Measurements from ENCODE around the gene KCTD1. TPM values are rescaled to one million over a fixed set of nuclear protein-coding genes. Genes with fewer than 3 reads are reported as not detected.
A peak's percentile ranks its signal among the peaks of the same experiment; 100 is the strongest.

The KCTD1 gene
- polyA plus RNA-seq, 3 donors = 0.40 TPM; not detected in 2

GRCh38 chr18:26436176-26437051, 111.9 kb downstream of the KCTD1 start:
- H2AFZ ChIP-seq (ENCODE audit: insufficient read depth, low read depth, low read length, poor library complexity, severe bottlenecking) = no peak overlapping the region
- DNase-seq = no peak
- Mint-ChIP-seq H3K36me3 (no peaks in the 10 kb centered on the region), H3K9me3 (peaks cover 0 to 6% (median 0%) of the 10 kb centered on the region in 7 donors), H3K27ac (peak overlapping the region in 1 of 7 donors; percentile 24), H3K27me3 (ENCODE audit: low read depth in 3 of 3) (peaks cover 3 to 7% (median 4%) of the 10 kb centered on the region in 3 donors), H3K4me1 (no peaks in the 10 kb centered on the region), H3K4me3 (no peak overlapping the region)
- H3K9ac ChIP-seq (ENCODE audit: insufficient read depth, low read length, poor library complexity, severe bottlenecking) = no peak overlapping the region
- no peaks in the 10 kb centered on the region for H3K79me2 ChIP-seq (ENCODE audit: insufficient read depth, low read length)
- H3K4me2 ChIP-seq (replicated peaks; ENCODE audit: extremely low read depth, low read length, poor library complexity, severe bottlenecking) = no peak overlapping the region
- no peak overlapping the region for H3K27ac ChIP-seq (ENCODE audit: low read depth in 1 of 2, low read length in 2 of 2)
- intact Hi-C loops (cut with micrococcal nuclease) = no loop called here
- no peaks in the 10 kb centered on the region for H3K4me1 ChIP-seq (ENCODE audit: control insufficient read depth in 1 of 2, insufficient read depth in 2 of 2, low read length in 2 of 2)
- no peaks in the 10 kb centered on the region for H3K9me3 ChIP-seq (replicated peaks in 1 of 2; ENCODE audit: control insufficient read depth in 1 of 2, insufficient read depth in 1 of 2, low read length in 2 of 2)
- H4K20me1 ChIP-seq (ENCODE audit: insufficient read depth, low read length) = no peaks in the 10 kb centered on the region
- H3K4me3 ChIP-seq (replicated peaks in 1 of 3; ENCODE audit: low read depth in 2 of 3, low read length in 3 of 3) = no peak overlapping the region
- TF ChIP-seq CTCF (IDR thresholded peaks at IDR 0.05) = no peak
- 87% methylated on average over 9 of the region's 11 CpGs for WGBS (ENCODE audit: insufficient coverage)
- H3K36me3 ChIP-seq (replicated peaks in 1 of 2; ENCODE audit: control insufficient read depth in 1 of 2, insufficient read depth in 2 of 2, low read length in 2 of 2) = no peaks in the 10 kb centered on the region
- H3K27me3 ChIP-seq (ENCODE audit: control insufficient read depth in 2 of 2, insufficient read depth in 2 of 2, low read length in 2 of 2) = no peaks in the 10 kb centered on the region

GRCh38 chr18:26435415-26436095, 112.8 kb downstream of the KCTD1 start:
- no peak for DNase-seq
- Histone ChIP-seq H3K27ac (ENCODE audit: low read depth in 1 of 2, low read length in 2 of 2) (no peak overlapping the region), H4K20me1 (ENCODE audit: insufficient read depth, low read length) (no peaks in the 10 kb centered on the region), H3K4me3 (replicated peaks in 1 of 3; ENCODE audit: low read depth in 2 of 3, low read length in 3 of 3) (no peak overlapping the region), H3K27me3 (ENCODE audit: control insufficient read depth in 2 of 2, insufficient read depth in 2 of 2, low read length in 2 of 2) (no peaks in the 10 kb centered on the region), H3K4me2 (replicated peaks; ENCODE audit: extremely low read depth, low read length, poor library complexity, severe bottlenecking) (no peak overlapping the region), H2AFZ (ENCODE audit: insufficient read depth, low read depth, low read length, poor library complexity, severe bottlenecking) (no peak overlapping the region), H3K79me2 (ENCODE audit: insufficient read depth, low read length) (no peaks in the 10 kb centered on the region), H3K36me3 (replicated peaks in 1 of 2; ENCODE audit: control insufficient read depth in 1 of 2, insufficient read depth in 2 of 2, low read length in 2 of 2) (no peaks in the 10 kb centered on the region), H3K9me3 (replicated peaks in 1 of 2; ENCODE audit: control insufficient read depth in 1 of 2, insufficient read depth in 1 of 2, low read length in 2 of 2) (no peaks in the 10 kb centered on the region), H3K4me1 (ENCODE audit: control insufficient read depth in 1 of 2, insufficient read depth in 2 of 2, low read length in 2 of 2) (no peaks in the 10 kb centered on the region), H3K9ac (ENCODE audit: insufficient read depth, low read length, poor library complexity, severe bottlenecking) (no peak overlapping the region)
- intact Hi-C loops (cut with micrococcal nuclease) = no loop called here
- Mint-ChIP-seq H3K4me1 (no peaks in the 10 kb centered on the region), H3K9me3 (peaks cover 0 to 6% (median 0%) of the 10 kb centered on the region in 7 donors), H3K27me3 (ENCODE audit: low read depth in 3 of 3) (peaks cover 3 to 4% (median 4%) of the 10 kb centered on the region in 3 donors), H3K27ac (no peak overlapping the region), H3K4me3 (no peak overlapping the region), H3K36me3 (no peaks in the 10 kb centered on the region)
- no peak for TF ChIP-seq CTCF (IDR thresholded peaks at IDR 0.05)
- 97% methylated on average over 7 of the region's 8 CpGs for WGBS (ENCODE audit: insufficient coverage)

Measured in CD14-positive monocyte (primary cell).